ENCODE results near the gene DUSP14.

The DUSP14 gene

DNA sequence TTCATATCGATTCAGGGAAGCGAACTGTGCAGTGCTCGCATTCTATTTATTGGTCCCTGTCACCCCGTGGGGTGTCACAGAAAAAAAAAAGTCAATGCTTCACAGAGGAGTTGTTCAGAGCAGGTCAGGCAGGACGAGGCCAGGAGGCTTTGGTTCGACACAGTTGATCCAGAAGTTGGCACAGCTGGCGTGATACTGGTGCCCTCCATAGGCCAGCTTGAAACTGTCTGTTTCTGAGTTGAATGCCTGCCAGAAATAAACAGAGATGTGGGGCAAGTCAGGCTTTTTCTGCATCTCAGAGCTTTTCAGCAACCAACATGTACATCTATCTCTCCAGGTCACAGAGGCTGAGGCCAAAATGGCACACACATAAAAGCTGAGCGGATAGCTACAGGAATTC is 29.1 kb downstream of the DUSP14 start:
- DNase-seq: no peak

DNA sequence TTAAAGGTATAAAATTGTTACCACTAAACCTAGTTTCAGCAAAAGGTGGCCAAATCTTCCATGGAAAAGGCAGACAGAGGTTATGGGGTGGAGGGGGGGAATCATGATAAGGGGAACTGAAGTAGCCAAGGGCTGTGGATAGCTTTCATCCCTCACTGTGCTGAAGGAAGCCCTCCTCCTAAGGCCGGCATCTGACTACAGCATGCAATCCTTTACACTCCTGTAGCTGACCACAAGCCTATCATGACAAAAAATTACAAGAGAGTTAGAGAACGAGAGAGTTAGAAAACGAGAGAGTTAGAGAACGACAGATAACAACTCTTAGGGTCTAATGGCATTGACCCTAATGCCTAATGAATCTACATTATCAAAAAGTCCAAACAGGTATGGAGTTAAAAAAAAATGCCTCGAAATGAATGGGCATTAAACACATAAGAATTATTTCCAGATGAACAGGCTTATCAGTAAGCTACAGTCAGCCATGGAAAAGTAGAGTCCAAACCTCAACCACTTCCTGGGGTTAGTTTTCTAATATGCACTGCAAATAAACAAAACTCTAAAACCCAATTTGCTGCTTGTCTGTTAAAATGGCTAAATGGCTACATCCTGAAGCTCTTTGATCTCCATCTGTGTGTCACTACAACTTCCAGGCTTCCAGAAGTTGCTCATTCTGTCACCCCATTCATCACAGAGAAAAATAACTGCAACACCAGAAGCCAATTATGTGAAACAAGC is 29.7 kb downstream of the DUSP14 start:
- DNase-seq: no peak

GRCh38 chr17:37520174-37520573 is 30.5 kb downstream of the DUSP14 start:
- DNase-seq: no peak

DNA sequence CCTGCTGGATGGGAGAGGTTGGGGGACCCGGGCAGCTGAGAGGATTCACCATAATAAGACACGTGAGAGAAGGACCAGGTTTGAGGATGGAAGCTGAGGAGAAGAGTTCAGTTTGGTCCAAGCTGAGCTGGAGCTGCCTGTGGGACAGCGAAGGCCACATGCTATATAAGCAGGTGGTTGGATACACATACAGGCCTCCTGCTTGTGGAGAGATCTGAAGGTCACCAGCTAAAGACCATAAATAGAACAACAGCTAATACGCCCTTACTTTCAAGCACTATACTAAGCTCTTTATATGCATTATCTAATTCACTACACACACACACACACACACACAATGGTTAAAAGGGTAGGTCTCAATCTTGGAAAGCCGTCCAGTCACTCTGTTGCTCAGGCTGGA is 32.1 kb downstream of the DUSP14 start:
- DNase-seq: no peak

DNA sequence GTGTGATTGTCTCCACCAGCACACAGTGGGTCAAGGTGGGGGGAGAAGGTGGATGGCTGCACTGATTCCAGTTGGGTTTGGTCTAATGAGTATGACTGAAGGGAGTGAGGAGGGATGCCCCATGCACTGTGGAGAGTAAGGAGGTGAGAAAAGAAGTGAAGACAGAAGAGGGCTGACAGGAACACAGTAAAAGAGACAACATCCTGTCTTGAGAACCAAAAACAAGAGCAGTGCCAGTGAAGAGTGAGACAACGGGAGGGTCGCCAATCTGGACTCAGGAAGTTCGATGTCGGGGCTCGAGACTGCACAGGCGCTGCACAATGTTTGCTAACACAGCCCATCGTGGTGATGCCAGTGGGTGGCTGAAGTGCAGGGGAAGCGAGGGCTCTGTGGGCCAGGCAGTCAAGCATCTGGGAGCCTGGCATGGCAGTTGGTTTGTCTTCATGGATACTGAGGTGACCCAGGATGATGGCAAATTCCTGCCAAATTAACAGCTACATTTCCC is 34.1 kb downstream of the DUSP14 start:
- DNase-seq: no peak

DNA sequence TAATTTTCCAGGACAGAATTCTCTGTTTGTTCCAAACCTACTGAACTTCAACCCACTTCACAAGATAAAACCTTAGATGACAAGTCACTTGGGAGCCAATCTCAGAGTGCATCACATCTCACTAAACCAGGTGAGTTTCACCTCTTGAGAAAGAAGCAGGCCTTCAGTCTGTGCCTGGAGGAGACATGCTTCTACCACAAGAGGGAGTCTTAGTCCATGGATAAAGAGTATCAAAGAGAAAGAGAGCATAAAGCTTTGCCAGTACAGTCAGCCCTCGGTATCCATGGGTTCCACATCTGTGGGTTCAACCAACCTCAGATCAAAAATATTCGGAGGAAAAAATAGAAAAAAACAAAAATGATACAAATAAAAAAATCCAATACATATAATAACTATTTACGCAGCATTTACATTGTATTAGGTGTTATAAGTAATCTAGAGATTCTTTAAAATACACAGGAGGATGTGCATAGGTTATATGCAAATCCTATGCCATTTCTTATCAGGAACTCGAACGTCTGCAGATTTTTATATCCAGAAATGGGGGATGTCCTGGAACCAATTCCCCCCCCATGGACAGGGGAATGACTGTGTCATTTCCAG is 37.7 kb downstream of the DUSP14 start:
- DNase-seq: peak; percentile 45

DNA sequence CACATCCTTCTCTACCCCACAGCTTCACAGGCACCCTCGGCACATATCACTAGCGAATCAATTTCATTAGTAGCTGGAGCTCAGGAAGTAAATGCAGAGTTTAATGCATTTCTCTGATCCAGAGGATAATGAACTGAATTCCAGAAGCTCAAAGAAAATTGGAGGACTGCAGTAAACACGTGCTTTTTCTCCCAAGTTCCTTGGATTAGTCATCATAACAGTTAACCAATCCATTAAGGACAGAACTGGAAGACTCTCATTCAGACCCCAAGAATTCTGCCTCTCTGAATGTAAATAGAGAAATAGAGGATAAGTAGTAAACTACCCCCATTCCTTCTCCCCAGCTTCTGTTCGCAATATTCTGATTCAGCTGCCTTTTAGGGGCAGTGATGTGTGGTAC is 40.7 kb downstream of the DUSP14 start:
- no peak for DNase-seq

DNA sequence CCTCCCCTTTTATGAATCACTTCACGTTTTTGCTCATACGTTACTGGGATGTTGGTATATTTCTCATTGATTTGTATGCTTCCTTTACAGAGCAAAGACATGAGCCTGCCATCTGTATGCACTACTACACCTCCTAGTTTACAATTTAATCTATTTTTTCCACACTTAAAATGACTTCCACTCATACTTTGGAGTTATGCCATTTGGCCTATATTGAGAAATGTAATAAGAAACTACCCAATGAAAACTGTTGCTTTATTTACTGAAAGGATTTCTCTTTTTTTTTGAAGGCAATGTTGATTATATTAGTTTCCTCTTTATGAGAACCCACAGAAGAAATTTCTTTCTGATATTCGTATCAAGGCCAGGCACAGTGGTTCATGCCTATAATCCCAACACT is 43.1 kb downstream of the DUSP14 start:
- DNase-seq: no peak

DNA sequence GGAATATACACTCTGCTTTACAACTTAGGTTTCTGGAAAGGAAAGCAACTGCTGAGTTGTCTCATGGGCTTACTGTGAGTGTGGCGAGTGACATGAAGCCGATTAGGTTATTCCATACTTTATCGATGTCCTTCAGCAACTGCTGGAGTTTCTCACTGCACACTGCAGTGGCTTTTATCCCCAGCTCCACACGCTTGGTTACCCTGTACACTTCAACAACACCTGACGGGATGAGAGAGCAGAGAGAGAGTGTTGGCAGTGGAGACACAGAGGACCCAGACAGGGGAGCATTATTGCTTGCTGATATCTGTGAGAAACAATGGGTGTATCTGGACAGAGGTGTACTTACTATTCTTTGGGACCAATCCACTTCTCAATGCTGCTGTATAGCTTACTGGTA is 46.2 kb downstream of the DUSP14 start:
- DNase-seq: no peak

DNA sequence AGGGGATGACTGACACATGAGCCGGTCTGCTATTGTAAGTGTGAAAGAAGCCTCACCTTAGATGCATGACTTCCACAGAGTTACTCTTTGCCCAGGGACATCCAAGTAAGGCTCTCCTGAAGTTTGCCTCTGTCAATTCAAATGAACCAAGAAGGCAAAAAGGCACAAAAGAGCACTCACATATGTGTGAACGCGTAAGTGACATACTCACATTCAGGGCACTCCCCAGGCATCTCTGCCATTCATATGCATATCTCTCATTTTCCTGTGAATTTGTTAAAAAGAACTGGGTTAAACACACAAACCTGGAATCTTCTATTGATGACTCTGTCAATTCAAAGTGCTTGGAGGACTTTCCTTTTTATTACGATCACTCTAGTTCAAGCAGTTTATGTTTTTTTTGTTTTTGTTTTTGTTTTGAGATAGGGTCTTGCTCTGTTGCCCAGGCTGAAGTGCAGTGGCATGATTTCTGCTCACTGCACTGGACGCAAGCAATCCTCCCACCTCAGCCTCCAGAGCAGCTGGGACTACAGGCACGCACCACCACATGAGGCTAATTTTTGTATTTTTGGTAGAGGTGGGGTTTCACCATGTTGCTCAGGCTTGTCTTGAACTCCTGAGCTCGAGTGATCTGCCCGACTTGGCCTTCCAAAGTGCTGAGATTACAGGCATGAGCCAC is 49.4 kb downstream of the DUSP14 start:
- no peak for DNase-seq

GRCh38 chr17:37541880-37542660 is 52.4 kb downstream of the DUSP14 start:
- peak; percentile 26 for DNase-seq

- DNase-seq: no peak
Observed at GRCh38 chr17:37543637-37544052, 54.0 kb downstream of the DUSP14 start.

GRCh38 chr17:37545486-37545885 is 55.8 kb downstream of the DUSP14 start:
- no peak for DNase-seq

GRCh38 chr17:37546302-37546701 is 56.6 kb downstream of the DUSP14 start:
- no peak for DNase-seq

- DNase-seq: no peak
Observed at GRCh38 chr17:37547986-37548385, 58.3 kb downstream of the DUSP14 start.

- no peak for DNase-seq
Observed at GRCh38 chr17:37551788-37552187, 62.1 kb downstream of the DUSP14 start.

DNA sequence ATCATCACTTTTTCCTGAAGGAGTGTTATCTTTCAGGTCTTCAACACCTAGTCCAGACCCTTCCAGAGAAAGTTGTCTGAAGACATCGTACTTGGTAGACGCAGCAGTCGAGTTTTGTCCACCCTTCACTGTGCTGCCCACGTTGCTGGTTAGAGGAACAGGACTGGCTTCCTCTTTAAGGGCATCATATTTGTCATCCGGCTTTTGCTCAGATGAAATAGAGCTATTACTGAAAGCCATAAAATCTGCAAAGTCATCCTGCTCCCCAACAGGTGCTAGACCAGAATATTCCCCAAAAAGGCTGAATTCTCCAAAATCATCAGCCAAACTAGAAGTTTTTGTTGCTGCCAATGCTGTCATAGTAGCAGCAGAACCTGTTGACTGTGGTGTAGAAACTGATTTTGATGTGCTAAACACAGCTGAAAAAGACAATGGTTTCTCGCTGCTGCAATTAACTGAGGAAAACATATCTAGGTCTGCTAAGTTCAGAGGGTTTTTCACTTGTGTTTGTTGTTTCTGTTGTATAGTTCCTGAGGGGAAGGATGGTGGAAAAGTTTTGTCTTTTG is 63.8 kb downstream of the DUSP14 start:
- DNase-seq: no peak

GRCh38 chr17:37555386-37555785 is 65.7 kb downstream of the DUSP14 start:
- DNase-seq: no peak

DNA sequence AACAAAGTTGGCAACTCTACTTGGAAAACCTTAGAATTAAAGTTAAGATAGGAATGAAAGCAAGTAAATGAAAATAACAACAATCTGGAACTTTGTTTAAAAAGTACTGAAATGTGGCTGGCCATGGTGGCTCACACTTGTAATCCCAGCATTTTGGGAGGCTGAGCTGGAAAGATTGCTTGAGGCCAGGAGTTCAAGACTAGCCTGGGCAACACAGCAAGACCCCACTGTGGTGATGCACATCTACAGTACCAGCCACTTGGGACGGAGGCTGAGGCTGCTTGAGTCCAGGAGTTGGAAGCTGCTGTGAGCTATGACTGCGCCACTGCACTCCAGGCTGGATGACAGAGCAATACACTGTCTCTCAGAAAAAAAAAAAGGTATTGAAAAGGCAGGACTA is 67.8 kb downstream of the DUSP14 start:
- no peak for DNase-seq

DNA sequence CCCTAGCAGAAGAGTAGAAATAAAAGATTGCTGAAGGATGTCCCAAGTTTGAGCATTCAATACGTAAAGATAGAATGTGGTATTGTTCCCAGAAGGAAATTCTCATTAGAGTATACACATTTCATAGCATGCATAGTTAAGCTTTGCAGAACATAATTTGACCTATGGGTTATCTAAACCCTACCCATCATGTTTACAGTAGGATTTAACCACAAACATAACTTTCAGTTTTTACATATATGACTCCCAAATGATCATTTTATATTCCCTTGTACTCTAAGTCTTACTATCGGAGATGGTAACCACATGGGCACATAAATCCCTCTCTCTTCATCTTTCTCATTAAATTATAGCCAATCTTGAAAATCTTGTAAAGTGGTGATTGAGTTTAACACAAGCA is 68.6 kb downstream of the DUSP14 start:
- DNase-seq: no peak

DNA sequence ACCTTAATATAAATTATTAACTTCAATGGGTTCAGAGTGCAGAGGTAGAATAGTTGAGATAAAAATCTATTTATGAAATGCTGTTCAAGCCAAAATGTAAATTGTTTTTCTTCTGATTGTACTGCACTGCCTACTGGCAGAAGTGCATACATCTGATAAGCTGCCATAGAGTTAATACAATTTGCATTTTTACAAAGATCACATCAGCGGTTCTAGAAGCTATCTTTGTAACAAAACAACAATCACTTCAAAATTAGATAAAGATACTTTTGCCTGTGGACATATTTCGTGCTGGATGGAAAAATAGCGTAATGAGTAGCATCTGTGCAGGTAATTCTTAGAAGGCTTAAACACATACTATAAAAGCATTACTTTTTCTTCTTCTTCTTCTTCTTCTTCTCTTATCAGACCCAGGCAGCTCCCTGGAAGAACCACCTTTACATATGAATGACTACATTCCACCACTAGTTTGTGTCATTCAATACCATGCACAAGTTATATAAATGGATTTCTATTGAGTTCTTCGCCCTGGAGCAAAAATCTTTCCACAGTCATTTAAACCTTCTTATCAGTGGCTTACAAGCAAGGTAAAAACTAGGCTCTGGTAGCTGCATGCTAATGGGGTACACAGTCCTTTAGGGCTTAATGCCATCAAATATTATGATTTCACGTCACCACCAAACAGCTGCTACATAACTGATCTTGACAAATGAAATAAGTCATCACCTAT is 72.5 kb downstream of the DUSP14 start:
- DNase-seq: no peak
